ENCODE results near the gene BNC1.

The BNC1 gene

DNA sequence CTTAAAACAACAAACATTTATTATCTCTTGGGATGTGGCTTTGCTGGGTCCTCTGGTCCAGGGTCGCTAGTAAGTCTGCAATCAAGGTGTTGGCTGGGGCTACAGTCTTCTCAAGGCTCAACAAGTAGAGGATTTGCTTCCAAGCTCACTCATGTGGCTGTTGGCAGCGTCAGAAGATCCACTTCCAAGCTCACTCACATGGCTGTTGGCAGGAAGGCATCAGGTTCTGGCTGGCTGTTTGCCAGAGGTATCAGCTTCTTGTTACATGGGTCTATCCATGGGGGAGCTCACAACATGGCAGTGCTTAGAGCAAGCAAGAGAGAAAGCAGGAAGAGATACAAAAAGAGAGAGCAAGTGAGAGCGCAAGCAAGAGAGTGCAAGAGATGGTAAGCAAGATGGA, 15.0 kb upstream of the BNC1 start:
- no peak for ATAC-seq

DNA sequence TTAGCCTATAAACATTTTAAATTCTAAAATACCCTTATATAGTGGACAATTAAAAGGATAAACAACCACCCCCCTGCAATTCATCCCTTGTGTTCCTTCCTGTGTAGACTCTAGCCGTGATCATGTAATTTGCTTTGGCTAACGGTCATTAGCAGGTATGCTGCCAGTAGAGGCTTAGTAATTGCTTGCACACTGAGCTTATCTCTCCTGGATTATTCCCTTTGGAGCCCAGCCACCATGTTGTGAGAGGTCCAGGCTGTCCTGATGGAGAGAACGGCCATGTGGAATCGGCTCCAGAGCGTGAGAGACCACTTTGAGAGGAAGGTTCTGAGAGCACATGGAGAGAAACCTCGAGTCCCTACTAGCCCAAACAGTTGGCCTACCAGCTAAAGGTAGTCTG, 11.0 kb upstream of the BNC1 start:
- no peak for TF ChIP-seq TOX (CRISPR knock-in tag; IDR thresholded peaks at IDR 0.05; ENCODE audit: borderline replicate concordance)
- TF ChIP-seq ARNTL (CRISPR knock-in tag; IDR thresholded peaks at IDR 0.05; ENCODE audit: borderline replicate concordance, low read depth): no peak
- TF ChIP-seq ESRRG (CRISPR knock-in tag; IDR thresholded peaks at IDR 0.05): no peak
- TF ChIP-seq SNAI2 (CRISPR knock-in tag; IDR thresholded peaks at IDR 0.05): no peak
- no peak for TF ChIP-seq ZNF70 (CRISPR knock-in tag; IDR thresholded peaks at IDR 0.05)
- TF ChIP-seq ZNF565 (CRISPR knock-in tag; conservative IDR thresholded peaks at IDR 0.05; ENCODE audit: low read depth): no peak
- TF ChIP-seq RARB (CRISPR knock-in tag; IDR thresholded peaks at IDR 0.05): no peak
- TF ChIP-seq GLIS3 (CRISPR knock-in tag; IDR thresholded peaks at IDR 0.05): no peak
- no peak for TF ChIP-seq OSR1 (CRISPR knock-in tag; IDR thresholded peaks at IDR 0.05)
- ATAC-seq: no peak

More for the DNA sequence above, 15.0 kb upstream of the BNC1 start:
- no peak for TF ChIP-seq ZNF8 (CRISPR knock-in tag; IDR thresholded peaks at IDR 0.05)
- no peak for TF ChIP-seq ZFP3 (CRISPR knock-in tag; IDR thresholded peaks at IDR 0.05)
- no peak for TF ChIP-seq SNAI2 (CRISPR knock-in tag; IDR thresholded peaks at IDR 0.05)
- TF ChIP-seq ZC3H10 (CRISPR knock-in tag; IDR thresholded peaks at IDR 0.05): no peak
- TF ChIP-seq, protein P1, sequence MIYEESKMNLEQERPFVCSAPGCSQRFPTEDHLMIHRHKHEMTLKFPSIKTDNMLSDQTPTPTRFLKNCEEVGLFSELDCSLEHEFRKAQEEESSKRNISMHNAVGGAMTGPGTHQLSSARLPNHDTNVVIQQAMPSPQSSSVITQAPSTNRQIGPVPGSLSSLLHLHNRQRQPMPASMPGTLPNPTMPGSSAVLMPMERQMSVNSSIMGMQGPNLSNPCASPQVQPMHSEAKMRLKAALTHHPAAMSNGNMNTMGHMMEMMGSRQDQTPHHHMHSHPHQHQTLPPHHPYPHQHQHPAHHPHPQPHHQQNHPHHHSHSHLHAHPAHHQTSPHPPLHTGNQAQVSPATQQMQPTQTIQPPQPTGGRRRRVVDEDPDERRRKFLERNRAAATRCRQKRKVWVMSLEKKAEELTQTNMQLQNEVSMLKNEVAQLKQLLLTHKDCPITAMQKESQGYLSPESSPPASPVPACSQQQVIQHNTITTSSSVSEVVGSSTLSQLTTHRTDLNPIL (CRISPR knock-in tag; IDR thresholded peaks at IDR 0.05; ENCODE audit: low read depth): no peak
- TF ChIP-seq ESRRG (CRISPR knock-in tag; IDR thresholded peaks at IDR 0.05): no peak
- TF ChIP-seq TCF4 (CRISPR knock-in tag; IDR thresholded peaks at IDR 0.05; ENCODE audit: borderline replicate concordance): no peak
- no peak for TF ChIP-seq BACH2 (CRISPR knock-in tag; IDR thresholded peaks at IDR 0.05; ENCODE audit: borderline replicate concordance)
- TF ChIP-seq OSR1 (CRISPR knock-in tag; IDR thresholded peaks at IDR 0.05): no peak
- TF ChIP-seq, protein P2, sequence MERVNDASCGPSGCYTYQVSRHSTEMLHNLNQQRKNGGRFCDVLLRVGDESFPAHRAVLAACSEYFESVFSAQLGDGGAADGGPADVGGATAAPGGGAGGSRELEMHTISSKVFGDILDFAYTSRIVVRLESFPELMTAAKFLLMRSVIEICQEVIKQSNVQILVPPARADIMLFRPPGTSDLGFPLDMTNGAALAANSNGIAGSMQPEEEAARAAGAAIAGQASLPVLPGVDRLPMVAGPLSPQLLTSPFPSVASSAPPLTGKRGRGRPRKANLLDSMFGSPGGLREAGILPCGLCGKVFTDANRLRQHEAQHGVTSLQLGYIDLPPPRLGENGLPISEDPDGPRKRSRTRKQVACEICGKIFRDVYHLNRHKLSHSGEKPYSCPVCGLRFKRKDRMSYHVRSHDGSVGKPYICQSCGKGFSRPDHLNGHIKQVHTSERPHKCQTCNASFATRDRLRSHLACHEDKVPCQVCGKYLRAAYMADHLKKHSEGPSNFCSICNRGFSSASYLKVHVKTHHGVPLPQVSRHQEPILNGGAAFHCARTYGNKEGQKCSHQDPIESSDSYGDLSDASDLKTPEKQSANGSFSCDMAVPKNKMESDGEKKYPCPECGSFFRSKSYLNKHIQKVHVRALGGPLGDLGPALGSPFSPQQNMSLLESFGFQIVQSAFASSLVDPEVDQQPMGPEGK (CRISPR knock-in tag; IDR thresholded peaks at IDR 0.05; ENCODE audit: borderline replicate concordance): no peak
- TF ChIP-seq ISL1 (CRISPR knock-in tag; IDR thresholded peaks at IDR 0.05): no peak
- TF ChIP-seq ZNF565 (CRISPR knock-in tag; conservative IDR thresholded peaks at IDR 0.05; ENCODE audit: low read depth): no peak
- TF ChIP-seq, protein P3, sequence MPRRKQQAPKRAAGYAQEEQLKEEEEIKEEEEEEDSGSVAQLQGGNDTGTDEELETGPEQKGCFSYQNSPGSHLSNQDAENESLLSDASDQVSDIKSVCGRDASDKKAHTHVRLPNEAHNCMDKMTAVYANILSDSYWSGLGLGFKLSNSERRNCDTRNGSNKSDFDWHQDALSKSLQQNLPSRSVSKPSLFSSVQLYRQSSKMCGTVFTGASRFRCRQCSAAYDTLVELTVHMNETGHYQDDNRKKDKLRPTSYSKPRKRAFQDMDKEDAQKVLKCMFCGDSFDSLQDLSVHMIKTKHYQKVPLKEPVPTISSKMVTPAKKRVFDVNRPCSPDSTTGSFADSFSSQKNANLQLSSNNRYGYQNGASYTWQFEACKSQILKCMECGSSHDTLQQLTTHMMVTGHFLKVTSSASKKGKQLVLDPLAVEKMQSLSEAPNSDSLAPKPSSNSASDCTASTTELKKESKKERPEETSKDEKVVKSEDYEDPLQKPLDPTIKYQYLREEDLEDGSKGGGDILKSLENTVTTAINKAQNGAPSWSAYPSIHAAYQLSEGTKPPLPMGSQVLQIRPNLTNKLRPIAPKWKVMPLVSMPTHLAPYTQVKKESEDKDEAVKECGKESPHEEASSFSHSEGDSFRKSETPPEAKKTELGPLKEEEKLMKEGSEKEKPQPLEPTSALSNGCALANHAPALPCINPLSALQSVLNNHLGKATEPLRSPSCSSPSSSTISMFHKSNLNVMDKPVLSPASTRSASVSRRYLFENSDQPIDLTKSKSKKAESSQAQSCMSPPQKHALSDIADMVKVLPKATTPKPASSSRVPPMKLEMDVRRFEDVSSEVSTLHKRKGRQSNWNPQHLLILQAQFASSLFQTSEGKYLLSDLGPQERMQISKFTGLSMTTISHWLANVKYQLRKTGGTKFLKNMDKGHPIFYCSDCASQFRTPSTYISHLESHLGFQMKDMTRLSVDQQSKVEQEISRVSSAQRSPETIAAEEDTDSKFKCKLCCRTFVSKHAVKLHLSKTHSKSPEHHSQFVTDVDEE (CRISPR knock-in tag; IDR thresholded peaks at IDR 0.05): no peak
- TF ChIP-seq, protein P4, sequence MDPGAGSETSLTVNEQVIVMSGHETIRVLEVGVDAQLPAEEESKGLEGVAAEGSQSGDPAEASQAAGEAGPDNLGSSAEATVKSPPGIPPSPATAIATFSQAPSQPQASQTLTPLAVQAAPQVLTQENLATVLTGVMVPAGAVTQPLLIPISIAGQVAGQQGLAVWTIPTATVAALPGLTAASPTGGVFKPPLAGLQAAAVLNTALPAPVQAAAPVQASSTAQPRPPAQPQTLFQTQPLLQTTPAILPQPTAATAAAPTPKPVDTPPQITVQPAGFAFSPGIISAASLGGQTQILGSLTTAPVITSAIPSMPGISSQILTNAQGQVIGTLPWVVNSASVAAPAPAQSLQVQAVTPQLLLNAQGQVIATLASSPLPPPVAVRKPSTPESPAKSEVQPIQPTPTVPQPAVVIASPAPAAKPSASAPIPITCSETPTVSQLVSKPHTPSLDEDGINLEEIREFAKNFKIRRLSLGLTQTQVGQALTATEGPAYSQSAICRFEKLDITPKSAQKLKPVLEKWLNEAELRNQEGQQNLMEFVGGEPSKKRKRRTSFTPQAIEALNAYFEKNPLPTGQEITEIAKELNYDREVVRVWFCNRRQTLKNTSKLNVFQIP (CRISPR knock-in tag; IDR thresholded peaks at IDR 0.05; ENCODE audit: borderline replicate concordance, low read depth): no peak
- TF ChIP-seq CSDC2 (CRISPR knock-in tag; IDR thresholded peaks at IDR 0.05): no peak
- no peak for TF ChIP-seq ZFP30 (CRISPR knock-in tag; IDR thresholded peaks at IDR 0.05)
- TF ChIP-seq PPARA (CRISPR knock-in tag; IDR thresholded peaks at IDR 0.05; ENCODE audit: borderline replicate concordance): no peak
- TF ChIP-seq GLIS3 (CRISPR knock-in tag; IDR thresholded peaks at IDR 0.05): no peak
- no peak for TF ChIP-seq ZNF70 (CRISPR knock-in tag; IDR thresholded peaks at IDR 0.05)
- no peak for TF ChIP-seq RARB (CRISPR knock-in tag; IDR thresholded peaks at IDR 0.05)

DNA sequence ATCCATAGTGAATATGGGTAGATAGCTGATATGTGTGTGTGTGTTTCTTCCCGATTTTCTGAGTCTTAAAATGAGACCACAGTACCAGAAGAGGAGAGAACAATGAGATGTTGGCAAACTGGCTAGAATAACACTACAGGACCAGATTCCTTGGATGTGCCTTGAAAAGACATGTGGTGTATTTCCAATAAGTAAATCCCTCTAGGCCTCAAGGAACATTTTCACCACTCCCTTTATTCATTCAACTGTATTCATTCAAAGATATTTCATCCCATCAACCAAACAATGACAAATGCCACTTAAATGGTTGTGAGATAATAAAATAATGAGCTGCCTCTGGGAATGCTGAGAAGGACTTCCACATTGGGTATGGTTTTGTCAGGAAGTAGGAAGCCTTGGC, 8.7 kb upstream of the BNC1 start:
- TF ChIP-seq, protein P5, sequence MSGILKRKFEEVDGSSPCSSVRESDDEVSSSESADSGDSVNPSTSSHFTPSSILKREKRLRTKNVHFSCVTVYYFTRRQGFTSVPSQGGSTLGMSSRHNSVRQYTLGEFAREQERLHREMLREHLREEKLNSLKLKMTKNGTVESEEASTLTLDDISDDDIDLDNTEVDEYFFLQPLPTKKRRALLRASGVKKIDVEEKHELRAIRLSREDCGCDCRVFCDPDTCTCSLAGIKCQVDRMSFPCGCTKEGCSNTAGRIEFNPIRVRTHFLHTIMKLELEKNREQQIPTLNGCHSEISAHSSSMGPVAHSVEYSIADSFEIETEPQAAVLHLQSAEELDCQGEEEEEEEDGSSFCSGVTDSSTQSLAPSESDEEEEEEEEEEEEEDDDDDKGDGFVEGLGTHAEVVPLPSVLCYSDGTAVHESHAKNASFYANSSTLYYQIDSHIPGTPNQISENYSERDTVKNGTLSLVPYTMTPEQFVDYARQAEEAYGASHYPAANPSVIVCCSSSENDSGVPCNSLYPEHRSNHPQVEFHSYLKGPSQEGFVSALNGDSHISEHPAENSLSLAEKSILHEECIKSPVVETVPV (CRISPR knock-in tag; IDR thresholded peaks at IDR 0.05): no peak
- TF ChIP-seq, protein P2 (CRISPR knock-in tag; IDR thresholded peaks at IDR 0.05; ENCODE audit: borderline replicate concordance): no peak
- TF ChIP-seq ZNF70 (CRISPR knock-in tag; IDR thresholded peaks at IDR 0.05) (no peak), ZFP3 (CRISPR knock-in tag; IDR thresholded peaks at IDR 0.05) (no peak), RARB (CRISPR knock-in tag; IDR thresholded peaks at IDR 0.05) (no peak), ZC3H10 (CRISPR knock-in tag; IDR thresholded peaks at IDR 0.05) (no peak), TOX (CRISPR knock-in tag; IDR thresholded peaks at IDR 0.05; ENCODE audit: borderline replicate concordance) (no peak), ESRRG (CRISPR knock-in tag; IDR thresholded peaks at IDR 0.05) (no peak), OSR1 (CRISPR knock-in tag; IDR thresholded peaks at IDR 0.05) (no peak), SNAI2 (CRISPR knock-in tag; IDR thresholded peaks at IDR 0.05) (no peak)
- TF ChIP-seq, protein P3 (CRISPR knock-in tag; IDR thresholded peaks at IDR 0.05): no peak
- no peak for ATAC-seq

Data from SK-N-SH treated with all-trans-retinoic acid at 6 μM for 48 hours (cell line).